Tibial artery (tissue), 4 donors: ENCODE measurements around the gene CYGB.

Experiments
- DNase-seq, 2 donors: peaks; one replicate each; pipeline ENCODE4 v3.0.0-alpha.2; 2019
- H3K27ac ChIP-seq, 2 donors: fragments of 200-600 bp; sonication (generic) in 1 of 2; 1 replicate in 1 of 2; 2 replicates in 1 of 2; pipeline ENCODE4 v1.5.1; 2018 to 2019; ENCODE audit warnings: mild to moderate bottlenecking in 1 of 2
- H3K27me3 ChIP-seq, 2 donors: fragments of 200-600 bp; sonication (generic) in 1 of 2; one replicate each; pipeline versions ENCODE4 v1.5.1 to v1.6.0; 2016 to 2019
- H3K36me3 ChIP-seq, 3 donors: fragments of 200-600 bp; sonication (generic) in 2 of 3; one replicate each; pipeline ENCODE4 v1.5.1; 2016 to 2019; ENCODE audit warnings: mild to moderate bottlenecking in 2 of 3
- H3K4me1 ChIP-seq, 4 donors: fragments of 200-600 bp; sonication (generic) in 2 of 4; 1 replicate in 3 of 4; 2 replicates in 1 of 4; pipeline ENCODE4 v1.5.1; 2016 to 2019
- H3K4me3 ChIP-seq, 2 donors: fragments of 200-600 bp; sonication (generic) in 1 of 2; 1 replicate in 1 of 2; 2 replicates in 1 of 2; pipeline ENCODE4 v1.5.1; 2018 to 2019; ENCODE audit warnings: mild to moderate bottlenecking in 2 of 2
- H3K9me3 ChIP-seq, 3 donors: fragments of 200-600 bp; sonication (generic) in 1 of 3; one replicate each; pipeline ENCODE4 v1.5.1; 2016 to 2019
- intact Hi-C: fragments of 100-400 bp; cut with DNase I; formaldehyde crosslinking; loops from one replicate; pipeline ENCODE4 v1.15.0; 2023; ENCODE audit warnings: low total_unique reads
- TF ChIP-seq, protein P1 (sequence below), 2 experiments: fragments of 200-600 bp in 1 of 2; fragments of 450-650 bp in 1 of 2; IDR thresholded peaks; one replicate each; pipeline ENCODE4 v1.5.1; 2017 to 2019; ENCODE audit warnings: antibody characterized with exemption in 2 of 2, mild to moderate bottlenecking in 1 of 2, moderate library complexity in 1 of 2

Gene CYGB

DNA sequence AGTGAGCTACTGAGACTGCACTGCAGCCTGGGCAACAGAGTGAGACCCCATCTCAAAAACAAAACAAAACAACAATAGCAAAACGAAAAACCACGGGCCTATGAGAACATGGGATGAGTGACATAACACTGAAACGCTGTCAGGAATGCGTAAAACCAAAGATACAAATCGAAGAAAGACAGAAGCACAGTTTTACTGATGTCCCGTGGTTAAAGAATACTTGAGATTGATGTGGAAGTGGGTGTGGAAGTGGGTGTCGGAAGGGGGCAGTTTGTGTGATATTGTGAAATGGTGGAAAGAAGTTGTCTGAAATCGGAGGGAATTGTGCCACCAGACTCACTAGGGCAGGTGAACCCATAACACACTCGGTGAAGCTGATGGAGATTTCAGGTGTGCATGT, 38.7 kb upstream of the CYGB start:
- H3K9me3 ChIP-seq = no peaks in the 10 kb centered on the region
- H3K27ac ChIP-seq = no peak overlapping the region
- no peaks in the 10 kb centered on the region for H3K36me3 ChIP-seq
- no peak for DNase-seq
- no peaks in the 10 kb centered on the region for H3K27me3 ChIP-seq
- intact Hi-C loops = no loop called here
- H3K4me1 ChIP-seq = no peaks in the 10 kb centered on the region
- no peak overlapping the region for H3K4me3 ChIP-seq
- TF ChIP-seq, protein P1, sequence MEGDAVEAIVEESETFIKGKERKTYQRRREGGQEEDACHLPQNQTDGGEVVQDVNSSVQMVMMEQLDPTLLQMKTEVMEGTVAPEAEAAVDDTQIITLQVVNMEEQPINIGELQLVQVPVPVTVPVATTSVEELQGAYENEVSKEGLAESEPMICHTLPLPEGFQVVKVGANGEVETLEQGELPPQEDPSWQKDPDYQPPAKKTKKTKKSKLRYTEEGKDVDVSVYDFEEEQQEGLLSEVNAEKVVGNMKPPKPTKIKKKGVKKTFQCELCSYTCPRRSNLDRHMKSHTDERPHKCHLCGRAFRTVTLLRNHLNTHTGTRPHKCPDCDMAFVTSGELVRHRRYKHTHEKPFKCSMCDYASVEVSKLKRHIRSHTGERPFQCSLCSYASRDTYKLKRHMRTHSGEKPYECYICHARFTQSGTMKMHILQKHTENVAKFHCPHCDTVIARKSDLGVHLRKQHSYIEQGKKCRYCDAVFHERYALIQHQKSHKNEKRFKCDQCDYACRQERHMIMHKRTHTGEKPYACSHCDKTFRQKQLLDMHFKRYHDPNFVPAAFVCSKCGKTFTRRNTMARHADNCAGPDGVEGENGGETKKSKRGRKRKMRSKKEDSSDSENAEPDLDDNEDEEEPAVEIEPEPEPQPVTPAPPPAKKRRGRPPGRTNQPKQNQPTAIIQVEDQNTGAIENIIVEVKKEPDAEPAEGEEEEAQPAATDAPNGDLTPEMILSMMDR (IDR thresholded peaks at IDR 0.05) = no peak

DNA sequence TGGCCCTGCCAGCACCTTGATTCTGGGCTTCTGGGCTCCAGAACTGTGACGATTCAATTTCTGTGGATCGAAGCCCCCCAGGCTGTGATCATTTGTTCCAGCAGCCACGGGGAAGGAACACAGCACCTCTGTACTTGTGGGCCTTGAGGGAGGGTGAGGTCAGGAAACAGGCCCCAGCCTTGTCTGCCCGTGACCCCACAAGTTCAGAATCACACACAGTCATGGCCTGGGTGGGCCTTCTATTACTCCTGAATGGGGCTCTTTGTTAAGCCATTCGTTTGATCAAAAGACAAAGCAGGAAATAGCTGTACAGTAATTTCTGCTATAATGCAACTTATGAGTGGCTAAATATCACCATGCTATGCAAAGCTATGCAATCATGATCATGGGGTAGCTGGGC, 38.1 kb upstream of the CYGB start:
- DNase-seq = no peak
- no peak overlapping the region for H3K27ac ChIP-seq
- TF ChIP-seq, protein P1 (IDR thresholded peaks at IDR 0.05) = no peak
- H3K4me3 ChIP-seq = no peak overlapping the region
- no peaks in the 10 kb centered on the region for H3K27me3 ChIP-seq
- H3K9me3 ChIP-seq = no peaks in the 10 kb centered on the region
- no peaks in the 10 kb centered on the region for H3K36me3 ChIP-seq
- no peaks in the 10 kb centered on the region for H3K4me1 ChIP-seq
- intact Hi-C loops = no loop called here

DNA sequence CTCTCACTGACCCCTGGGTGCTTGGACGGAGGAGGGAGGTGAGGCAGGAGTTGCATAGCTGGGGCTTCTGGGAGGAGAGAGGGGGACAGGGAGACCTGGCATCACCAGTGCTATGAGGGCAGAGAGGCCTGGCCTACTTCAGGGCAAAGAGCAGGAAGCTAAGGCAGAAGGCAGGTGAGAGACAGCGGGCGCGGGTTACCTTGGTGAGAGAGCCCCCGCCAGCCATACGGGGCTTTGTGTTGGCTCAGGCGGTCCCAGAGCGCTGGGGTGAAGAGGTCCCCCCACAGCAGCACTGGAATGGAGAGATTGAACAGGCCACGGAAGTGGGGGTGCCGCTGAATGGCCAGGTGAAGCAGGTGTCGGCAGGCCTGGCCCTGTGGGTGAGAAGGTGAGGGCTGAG, 36.7 kb upstream of the CYGB start:
- Histone ChIP-seq H3K4me3 (no peak overlapping the region), H3K9me3 (no peaks in the 10 kb centered on the region), H3K27me3 (peaks cover 0 to 4% of the 10 kb centered on the region in 2 donors), H3K27ac (no peak overlapping the region), H3K36me3 (no peaks in the 10 kb centered on the region), H3K4me1 (no peaks in the 10 kb centered on the region)
- DNase-seq = no peak
- intact Hi-C loops = no loop called here
- TF ChIP-seq, protein P1 (IDR thresholded peaks at IDR 0.05) = no peak

DNA sequence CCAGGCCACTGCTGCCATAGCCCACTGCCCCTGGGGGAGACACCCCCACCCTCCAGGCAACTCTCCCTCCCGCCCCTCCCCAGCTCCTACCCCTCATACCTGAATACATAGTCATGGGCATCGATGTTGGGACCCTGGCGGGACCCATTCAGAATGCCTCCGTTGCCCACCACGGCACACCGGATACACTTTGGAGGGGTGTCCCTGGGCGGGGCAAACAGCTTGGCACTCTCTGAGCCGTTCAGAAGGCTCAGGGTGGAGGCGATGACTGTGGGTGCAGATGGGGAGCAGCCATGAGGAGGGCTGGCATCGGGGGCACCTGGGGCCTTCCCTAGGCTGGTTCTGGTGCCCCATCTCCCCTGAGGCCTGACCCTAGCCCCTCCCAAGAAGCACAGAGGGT, 35.6 kb upstream of the CYGB start:
- H3K36me3 ChIP-seq = no peaks in the 10 kb centered on the region
- DNase-seq = no peak

DNA sequence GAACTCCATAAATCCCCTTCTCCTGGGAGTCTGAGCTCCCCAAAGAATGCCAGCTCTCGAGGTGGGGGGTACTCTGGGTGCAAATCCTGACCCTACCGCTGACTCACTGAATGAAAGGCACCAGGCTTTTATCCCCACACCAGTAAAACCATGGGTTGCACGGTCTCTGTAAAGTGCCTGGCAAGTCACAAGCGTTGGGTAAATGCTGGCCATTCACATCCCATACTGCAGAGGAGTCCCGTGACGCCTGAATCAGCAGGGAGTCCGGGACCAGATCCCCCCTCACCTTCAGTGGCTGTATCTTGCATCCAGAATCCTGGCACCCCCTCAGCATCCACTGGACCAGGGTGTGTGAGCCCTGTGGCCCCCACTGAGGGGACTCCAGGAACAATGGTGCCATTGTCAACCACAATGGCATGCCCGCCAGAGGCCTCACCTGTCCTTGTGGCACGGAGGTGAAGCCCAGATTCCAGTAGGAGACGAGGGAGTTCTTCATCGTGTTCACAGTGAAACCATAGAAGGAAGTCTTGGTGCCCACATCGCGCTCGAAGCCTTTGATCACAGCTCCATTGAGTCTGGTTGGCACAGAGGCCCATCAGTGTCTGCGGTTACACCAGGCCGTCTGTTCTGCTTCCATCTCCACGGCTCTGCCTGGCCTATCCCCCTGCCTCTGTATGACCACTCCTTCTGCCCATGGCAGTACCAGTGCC, 34.8 kb upstream of the CYGB start:
- H3K27ac ChIP-seq = no peak overlapping the region
- no peak overlapping the region for H3K4me3 ChIP-seq
- H3K36me3 ChIP-seq = no peaks in the 10 kb centered on the region
- intact Hi-C loops = no loop called here
- TF ChIP-seq, protein P1 (IDR thresholded peaks at IDR 0.05) = no peak
- DNase-seq = no peak
- no peaks in the 10 kb centered on the region for H3K9me3 ChIP-seq
- H3K4me1 ChIP-seq = peaks cover 0 to 10% (median 0%) of the 10 kb centered on the region in 4 donors
- H3K27me3 ChIP-seq = peaks cover 0 to 14% of the 10 kb centered on the region in 2 donors

More for the DNA sequence above, 35.6 kb upstream of the CYGB start:
- peaks cover 0 to 14% of the 10 kb centered on the region in 2 donors for H3K27me3 ChIP-seq
- intact Hi-C loops = no loop called here
- H3K4me3 ChIP-seq = no peak overlapping the region
- H3K9me3 ChIP-seq = no peaks in the 10 kb centered on the region
- TF ChIP-seq, protein P1 (IDR thresholded peaks at IDR 0.05) = no peak
- peaks cover 0 to 2% (median 0%) of the 10 kb centered on the region in 4 donors for H3K4me1 ChIP-seq
- H3K27ac ChIP-seq = no peak overlapping the region
